HG03060 (cell line): ENCODE data around the gene NELFCD.
"Not testable (repeated sequence)": the region's sequence is repeated elsewhere in the genome, so short reads cannot be mapped to it uniquely, and the experiment has no call there.

Experiments used
- ATAC-seq: cut with Tn5 transposase; IDR thresholded peaks from one replicate; pipeline ENCODE4 v1.9.1; 2021; ENCODE audit warnings: low read depth, moderate number of reproducible peaks; ENCODE audit not compliant: unreplicated experiment

The NELFCD gene

DNA sequence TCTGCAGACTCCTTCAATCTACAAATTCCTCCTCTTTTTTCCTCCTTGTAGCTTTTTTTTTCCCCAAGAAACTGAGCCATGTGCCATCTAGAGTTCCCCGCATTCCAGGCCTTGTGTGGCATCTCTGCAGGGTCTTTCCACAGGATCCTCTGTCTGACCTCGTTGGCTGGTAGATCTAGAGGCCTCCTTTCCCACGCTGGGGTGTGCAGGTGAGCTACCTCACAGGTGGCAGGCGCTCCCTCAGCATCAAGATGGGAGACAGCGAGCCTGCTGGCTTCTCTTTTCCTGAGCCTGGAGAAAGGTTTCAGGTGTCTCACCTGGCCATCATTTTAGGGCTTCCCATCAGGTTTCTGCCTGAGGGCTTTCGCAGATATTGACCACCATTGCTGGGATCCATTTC lies 9.6 kb upstream of the NELFCD start:
- ATAC-seq = no peak

- ATAC-seq = no peak
Observed at GRCh38 chr20:58973179-58973578, 7.9 kb upstream of the NELFCD start.

DNA sequence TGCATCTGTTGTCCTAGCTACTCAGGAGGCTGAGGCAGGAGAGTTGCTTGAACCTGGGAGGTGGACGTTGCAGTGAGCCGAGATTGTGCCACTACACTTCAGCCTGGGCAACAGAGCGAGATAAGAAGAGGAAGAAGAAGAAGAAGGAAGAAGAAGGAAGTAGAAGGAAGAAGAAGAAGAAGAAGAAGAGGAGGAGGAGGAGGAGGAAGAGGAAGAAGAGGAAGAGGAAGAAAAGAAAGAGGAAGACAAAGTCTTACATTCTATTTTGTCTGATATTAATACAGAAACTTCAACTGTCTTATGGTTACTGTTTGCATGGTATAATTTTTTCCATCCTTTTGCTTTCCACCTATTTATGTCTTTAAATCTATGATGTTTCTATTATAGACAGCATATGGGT lies 7.2 kb upstream of the NELFCD start:
- no peak for ATAC-seq

- no peak for ATAC-seq
Observed at GRCh38 chr20:58975353-58975752, 5.7 kb upstream of the NELFCD start.

DNA sequence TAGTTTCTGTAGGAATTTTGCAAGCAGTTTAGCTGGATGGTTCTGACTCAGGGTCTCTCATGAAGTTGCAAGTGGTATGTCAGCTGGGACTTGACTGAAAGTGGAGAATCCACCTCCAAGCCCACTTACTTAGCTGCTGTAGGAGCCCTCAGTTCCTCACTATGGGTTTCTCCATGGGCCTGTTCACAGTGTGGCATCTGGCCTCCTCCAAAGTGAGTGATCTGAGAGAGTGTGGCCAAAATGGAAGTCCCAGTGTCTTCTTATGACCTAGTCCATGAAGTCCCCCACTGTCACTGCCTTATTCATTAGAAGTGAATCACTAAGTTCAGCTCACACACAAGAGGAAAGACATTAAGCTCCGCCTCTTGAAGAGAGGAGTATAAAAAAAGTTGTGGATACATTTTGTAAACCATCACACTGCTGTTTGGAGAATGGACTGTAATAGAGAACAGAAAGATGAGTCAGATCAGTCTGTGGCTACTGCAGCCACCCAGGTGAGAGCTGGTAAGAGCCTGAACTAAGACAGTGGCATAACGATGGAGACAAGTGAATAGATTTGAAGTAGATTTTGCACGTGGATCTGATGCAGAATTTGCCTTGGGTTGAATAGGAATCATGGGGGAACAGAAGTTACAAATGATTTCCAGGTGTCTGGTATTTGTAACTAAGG lies 4.9 kb upstream of the NELFCD start:
- peak; percentile 52 for ATAC-seq

DNA sequence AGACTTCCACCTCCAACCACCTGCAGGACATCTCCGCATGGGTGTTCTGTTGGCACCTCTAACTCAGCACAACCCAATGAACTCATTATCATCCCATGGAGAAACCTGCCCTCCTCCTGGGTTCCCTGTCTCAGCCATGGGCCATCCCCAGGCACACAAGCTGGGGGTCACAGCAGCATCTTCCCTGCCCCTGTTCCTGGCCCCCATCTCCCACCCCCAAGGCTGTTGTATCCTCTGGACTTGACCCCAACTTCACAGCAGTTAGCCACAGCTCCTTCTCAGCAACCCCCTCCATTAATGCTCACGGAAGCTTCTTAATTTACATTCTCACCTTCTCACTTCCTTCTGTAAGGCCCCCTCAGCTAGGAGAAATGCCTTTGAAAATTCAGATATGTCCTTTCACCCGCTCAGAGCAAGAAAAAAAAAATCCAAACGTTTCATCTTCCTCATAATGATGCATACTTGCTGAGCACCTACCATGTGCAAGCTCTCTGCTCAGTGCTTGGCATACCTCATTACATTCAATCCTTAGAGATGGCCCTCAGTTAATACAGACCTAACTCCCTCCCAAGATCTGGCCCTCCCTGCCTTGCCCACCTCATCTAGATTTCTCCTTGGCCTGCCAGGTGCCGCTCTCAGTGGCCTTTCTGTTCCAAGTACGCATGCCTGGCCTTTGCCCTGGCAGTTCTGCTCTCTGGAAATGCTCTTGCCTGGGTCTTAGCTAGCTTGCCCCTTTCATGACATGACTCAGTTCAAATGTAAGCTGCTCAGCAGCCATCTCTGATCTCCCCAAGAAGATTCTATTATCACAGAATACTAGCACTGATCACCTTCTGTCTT lies 2.5 kb upstream of the NELFCD start:
- ATAC-seq = no peak

- ATAC-seq = no peak
Observed at GRCh38 chr20:58981628-58982364, 740 bp downstream of the NELFCD start.

DNA sequence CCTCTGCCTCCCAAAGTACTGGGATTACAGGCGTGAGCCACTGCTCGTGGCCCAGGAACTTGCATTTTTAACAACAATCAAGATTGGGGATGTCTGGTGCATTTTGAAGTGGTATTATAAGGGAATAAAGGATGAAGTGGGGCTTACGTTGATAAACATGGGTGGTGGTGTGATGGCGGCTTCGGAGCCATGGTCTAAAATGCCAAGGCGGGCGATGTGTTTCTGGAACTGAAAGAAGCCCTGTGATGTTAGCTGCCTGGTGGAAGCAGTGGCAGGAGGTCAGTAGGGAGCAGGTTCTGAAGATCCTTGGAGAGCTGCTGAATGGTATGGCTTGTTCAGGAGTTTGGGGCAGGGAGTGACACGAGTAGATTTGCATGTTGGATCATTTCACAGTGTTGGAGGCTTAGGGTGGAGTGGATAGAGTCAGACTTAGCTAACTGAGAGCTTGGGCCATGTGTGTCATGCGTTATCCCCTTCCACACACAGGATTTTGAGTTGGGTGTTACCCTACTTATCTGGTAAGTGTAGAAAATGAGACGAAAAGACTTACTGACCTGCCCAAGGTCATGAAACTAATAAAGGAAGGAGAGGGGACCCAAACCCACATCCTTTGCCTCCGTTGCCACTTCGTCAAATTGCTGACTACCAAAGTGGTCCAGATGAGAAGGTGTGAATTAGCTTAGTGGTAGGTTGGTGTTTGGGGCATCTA lies 1.5 kb downstream of the NELFCD start:
- ATAC-seq = no peak

DNA sequence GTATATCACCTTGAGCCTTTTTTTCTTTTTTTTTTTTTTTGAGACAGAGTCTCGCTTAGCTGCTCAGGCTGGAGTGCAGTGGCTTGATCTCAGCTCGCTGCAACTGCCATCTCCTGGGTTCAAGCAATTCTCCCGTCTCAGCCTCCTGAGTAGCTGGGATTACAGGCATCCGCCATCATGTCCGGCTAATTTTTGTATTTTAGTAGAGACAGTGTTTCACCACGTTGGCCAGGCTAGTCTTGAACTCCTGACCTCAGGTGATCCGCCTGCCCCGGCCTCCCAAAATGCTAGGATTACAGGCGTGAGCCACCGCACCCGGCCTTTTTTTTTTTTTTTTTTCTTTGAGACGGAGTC lies 2.0 kb downstream of the NELFCD start:
- ATAC-seq = not testable (repeated sequence)

GRCh38 chr20:58984691-58985090 lies 3.6 kb downstream of the NELFCD start:
- no peak for ATAC-seq

DNA sequence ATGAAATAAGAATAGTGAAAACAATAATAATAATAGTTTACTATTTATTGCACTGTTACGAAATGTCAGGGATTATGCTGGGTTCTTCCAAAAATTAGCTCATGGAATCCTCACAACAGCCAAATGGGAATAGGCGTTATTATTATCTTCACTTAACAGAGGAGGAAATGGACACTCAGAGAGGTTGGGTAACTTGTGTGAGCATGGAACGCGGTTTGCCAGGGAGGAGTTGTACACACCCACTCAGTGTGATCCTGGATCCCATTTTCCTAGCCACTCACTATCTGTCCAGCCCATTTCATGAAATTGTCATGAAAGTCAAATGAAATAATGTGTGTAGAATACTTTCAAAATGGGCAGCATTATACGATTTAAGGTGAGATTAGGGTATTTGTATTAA lies 4.6 kb downstream of the NELFCD start:
- no peak for ATAC-seq

- no peak for ATAC-seq
Observed at GRCh38 chr20:58986286-58986967, 5.4 kb downstream of the NELFCD start.

DNA sequence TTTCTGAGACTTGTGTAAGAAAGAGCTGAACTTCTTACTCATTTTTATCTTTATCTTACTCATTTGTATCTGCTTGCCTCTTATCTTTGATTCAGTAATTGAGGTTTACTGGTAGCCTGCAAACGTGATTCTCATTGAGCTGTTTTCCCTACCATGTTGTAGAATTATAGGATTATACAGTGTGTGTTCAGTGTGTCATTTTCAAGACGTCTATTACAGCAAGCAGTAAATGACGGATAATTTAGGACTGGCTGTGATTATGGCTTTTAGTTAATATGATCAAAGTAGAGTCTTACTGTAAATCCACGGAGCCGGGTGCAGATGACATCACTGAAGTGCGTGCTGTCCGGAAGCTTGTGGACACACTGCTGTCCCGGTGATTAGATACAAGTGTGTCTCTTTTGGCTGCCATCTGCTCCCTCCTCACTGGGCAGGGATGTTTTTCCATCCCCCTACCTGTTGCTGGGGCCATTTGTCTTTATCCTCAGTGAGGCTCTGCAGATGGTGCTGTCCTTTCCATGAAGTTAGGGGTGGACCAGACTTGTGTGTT lies 6.0 kb downstream of the NELFCD start:
- no peak for ATAC-seq

- no peak for ATAC-seq
Observed at GRCh38 chr20:58987790-58988564, 6.9 kb downstream of the NELFCD start.

DNA sequence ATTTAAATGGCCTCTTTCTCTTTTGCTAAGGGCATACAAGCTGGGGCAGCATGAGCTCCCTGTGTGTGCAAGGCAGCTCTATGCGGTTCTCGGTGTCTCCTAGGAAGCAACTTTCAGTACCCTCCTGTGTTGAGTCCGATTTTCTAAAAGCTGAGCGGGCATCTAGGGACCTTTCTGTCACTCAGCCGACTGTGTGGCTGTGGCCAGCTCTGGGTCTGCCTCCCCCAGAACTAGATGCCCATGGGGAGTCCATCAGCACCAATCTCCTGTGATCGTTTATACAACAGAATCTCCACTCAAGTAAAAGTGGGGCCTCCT lies 7.5 kb downstream of the NELFCD start:
- ATAC-seq = no peak

GRCh38 chr20:58989196-58989595 lies 8.1 kb downstream of the NELFCD start:
- no peak for ATAC-seq

- ATAC-seq = no peak
Observed at GRCh38 chr20:58990651-58991445, 9.8 kb downstream of the NELFCD start.

- no peak for ATAC-seq
Observed at GRCh38 chr20:58991715-58992114, 10.7 kb downstream of the NELFCD start.

- no peak for ATAC-seq
Observed at GRCh38 chr20:58992911-58993310, 11.9 kb downstream of the NELFCD start.
